ENCODE data around the gene PDK3.

The PDK3 gene

DNA sequence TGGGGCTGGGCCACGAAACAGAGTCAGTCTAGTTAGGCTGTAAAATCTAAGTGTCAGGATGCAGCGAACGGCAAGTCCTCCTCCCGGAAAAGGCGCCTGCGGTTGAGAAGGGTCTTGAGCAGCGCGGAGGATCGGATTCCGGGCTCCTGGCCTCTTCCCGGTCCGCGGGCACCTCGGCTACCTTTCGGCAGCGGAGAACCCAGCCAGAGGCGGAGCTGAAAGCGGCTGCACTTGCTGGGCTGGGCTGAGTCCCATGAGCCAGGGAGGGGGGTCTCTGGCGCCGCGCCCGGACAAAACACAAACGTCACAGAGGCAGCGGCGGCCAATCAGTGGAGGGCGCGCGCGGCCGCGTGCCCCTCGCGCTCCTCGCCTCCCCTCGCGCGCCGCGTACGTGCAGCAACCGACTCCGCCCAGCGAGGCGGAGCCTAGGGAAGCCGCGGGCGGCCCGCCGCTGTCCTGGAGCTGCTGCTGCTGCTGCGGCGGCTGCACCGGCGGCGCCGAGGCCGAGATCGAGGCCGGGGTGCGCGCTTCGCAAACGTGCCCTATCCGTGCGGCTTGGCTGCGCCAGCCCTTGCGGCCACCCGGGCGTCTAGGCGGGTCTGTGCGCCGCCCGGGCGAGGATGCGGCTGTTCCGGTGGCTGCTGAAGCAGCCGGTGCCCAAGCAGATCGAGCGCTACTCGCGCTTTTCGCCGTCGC, at the start of gene PDK3:
Gene PDK3 (plus strand): TSS at position 451 of the 696 bp plus-strand sequence. CDS start 170 bp downstream, at position 621.
- DNase-seq = peak; percentile 86

DNA sequence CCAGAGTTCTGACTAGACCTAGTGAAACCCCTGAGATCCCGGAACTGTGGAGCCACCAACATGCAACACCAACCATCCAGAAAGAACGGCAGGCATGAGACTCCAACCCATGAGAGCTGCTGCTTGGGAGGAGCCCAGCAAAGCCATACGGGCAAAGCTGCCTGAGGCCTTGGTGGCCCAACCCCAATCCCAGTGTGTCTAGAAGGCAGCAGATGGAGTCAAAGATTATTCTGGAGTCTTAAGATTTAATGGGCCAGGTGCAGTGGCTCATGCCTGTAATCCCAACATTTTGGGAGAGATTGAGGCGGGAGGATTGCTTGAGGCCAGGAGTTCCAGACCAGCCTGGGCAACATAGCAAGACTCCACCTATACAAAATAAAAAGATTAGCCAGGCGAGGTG, 49.2 kb upstream of the PDK3 start:
- DNase-seq = no peak

DNA sequence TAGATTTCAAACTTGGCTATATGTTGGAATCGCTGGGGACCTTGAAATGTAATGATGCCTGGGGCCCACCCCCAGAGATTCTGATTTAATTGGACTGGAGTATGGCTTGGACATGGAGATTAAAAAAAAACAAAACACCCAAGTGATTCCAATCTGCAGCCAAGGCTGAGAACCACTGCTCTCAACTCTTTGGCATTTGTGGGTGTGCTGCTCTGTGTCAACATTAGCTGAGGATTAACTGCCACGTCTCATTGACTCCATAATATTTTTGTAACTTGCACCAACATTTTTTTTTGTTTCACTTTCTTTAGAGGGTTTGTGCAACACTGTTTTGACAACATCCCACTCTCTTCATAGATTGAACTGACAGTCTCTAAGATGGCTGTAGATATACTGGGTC, 41.1 kb upstream of the PDK3 start:
- no peak for DNase-seq

DNA sequence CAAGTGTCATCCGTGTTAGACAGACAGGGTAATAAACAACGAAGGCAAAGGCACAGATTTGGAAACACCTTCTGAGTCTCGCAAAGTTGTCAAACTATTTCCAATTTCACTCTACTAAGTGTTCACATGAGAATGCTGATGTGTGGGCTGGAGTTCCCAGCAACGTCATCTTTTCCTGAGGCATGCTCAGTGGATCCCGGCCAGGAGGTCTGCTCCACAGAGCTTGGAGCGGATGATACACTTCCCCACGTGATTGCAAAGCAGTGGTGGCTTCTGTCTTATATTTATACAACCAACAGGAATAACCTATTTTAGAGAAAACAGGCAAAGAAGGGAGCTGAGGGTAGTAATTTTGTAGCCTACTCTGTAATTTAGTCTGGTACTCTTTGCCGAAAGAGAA, 40.1 kb upstream of the PDK3 start:
- DNase-seq = no peak

DNA sequence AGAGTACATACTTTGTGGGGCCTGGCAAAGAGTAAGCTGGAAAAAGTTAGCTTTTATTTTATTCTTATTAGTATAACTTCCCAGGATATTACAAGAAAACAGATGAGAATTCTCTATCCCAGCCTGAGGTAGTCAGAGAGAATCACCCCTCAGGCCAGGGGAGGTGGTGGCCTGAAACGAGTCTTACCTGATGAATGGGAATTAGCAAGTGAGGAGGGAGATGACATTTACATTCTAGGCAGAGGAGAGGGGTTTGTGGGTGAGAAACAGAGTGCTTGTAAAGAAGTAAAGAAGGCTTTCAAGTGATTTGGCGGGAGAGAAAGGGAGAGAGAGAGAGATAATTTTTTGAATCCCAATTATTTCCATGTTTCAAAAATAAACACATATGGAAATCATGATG, 39.3 kb upstream of the PDK3 start:
- DNase-seq = no peak

DNA sequence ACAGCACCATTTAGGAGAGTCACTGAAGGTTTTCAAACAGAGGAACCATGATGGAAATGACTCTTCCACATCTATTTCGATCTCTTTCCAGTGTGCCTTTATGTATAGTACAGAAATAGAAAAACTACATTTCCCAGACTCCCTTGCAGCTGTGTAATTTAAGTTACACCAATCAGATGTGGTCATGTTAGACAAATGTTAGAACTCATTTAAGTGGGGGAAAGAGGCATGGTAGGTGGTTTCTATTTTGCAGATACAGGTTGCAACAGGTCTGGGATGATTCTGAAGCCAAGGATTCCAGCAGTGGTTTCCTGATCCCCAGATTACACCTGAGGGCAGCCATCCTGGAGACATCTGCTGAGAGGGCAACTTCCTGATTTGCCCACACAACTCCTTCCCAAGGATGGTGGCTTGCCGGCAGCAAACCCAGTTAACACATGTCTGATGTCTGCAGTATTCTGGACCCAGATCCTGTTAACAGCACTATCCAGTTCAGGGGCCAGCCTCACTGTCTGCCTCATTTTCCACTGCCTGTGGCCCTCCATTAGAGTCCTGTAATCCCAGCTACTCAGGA, 38.7 kb upstream of the PDK3 start:
- DNase-seq = no peak

DNA sequence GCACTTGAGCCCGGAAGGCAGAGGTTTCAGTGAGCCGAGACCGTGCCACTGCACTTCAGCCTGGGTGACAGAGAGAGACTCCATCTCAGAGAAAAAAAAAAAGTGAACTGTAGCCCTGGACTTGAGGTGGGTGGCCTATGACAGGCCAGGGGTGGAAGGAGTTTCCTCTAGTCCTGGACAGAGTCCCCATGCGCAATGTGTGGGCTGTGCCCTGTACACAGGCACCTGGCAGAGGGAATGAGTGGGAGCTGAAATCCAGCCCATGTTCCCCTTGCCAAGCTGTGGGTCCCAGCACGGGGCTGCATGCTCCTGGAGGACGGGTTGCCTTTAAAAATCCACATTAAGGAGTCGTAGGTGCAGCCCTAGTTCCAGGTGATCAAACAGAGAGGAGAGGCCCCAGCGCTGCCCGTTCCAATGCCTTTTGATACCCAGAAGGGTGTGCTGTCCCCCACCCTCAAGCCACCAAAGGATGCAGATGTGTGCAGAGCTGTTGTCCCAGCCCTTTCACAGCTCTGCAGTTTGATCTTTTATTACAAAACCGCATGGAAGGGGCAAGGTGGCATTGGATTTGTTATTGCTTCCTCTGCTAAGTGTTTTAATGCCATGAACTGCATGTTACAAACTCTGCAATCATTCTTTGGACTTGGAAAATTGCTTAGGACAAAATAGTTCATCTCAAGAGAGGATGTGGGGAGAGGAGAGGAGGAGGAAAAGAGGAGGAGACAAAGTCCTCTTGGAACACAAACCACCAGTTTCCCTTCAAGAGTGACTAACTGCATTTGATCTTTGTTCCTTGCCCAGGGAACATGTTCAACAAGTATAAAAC, 38.0 kb upstream of the PDK3 start:
- DNase-seq = no peak

DNA sequence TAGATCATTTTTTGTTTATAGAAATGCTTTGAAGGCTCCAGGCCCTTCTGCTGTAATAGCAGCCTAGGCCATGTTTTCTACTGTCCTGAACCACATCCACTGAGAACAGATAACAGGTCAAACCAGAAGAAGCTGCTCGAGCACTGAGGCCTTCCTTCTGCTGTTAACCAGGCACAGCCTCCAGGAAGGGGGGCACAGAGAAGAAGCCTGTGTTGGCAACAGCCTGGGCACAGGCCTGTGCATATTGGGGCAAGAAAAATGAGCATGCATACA, 37.4 kb upstream of the PDK3 start:
- no peak for DNase-seq

DNA sequence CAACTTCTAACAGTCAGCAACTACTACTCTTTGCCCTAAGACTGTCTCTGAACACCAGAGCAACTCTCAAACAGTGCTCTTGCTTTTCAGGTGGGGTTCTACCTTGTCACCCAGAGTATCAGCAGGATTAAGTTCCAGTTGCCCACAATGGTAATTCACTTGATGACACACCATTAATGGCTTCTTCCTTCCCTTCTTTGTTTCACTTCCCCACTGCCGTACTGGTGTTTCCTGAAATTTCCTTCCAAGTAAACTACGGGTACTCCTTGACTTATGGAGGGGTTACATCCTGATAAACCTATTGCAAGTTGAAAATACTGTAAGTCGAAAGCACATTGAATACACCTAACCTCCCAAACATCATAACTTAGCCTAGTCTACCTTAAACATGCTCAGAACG, 36.6 kb upstream of the PDK3 start:
- no peak for DNase-seq

DNA sequence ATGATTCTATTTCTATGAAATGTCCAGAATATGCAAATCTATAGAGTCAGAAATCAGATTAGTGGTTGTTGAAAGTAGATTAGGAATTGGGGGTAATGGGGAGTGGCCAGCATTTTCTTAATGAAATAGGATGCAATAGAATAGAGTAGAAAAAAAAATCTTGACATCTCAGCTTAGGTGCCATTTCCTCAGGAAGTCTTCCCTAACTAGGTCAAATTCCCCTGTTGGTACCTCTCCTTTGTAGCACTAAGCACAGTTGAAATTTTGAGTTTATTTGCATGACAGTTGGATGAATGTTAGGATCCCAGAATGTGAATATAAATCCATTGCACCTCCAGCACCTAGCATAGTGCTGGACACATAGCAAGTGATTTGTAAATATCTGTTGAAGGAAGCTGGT, 30.0 kb upstream of the PDK3 start:
- DNase-seq = no peak

DNA sequence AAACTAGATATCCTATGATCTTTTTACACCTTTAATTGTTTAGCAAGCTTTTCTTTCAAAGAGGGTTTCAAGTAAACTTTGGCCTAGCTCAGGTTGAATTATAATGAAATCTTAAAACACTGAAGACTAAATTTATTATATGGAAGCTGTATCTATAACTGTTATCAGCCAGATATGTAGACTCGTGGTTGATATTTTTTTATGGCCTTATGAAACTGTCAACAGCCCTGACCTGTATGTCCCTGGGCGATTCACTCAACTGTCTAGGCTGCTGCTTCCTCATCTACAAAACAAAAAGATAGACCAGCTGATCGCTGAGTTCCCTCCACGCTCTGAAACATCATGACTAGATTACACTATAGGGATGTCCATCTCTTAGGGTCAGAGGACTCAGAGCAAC, 21.2 kb upstream of the PDK3 start:
- DNase-seq = no peak

DNA sequence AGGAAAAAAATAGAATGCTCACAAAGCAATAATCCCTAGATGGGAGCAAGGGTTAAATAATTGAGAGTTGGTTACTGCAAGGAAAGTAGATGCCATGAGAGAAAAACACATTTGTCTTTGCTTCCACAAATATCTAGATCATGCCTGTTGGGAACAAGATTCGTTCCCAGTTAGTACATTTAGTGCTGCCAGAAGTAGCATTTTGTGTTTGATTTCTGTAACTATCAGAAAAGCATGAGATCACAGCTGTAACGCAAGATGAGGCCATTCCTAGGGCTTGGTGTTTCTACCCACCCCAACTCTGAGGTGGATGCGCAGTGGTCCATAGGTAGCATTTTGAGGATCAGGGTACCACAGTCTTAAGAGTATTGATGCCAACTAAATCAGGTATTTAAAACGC, 20.4 kb upstream of the PDK3 start:
- no peak for DNase-seq

DNA sequence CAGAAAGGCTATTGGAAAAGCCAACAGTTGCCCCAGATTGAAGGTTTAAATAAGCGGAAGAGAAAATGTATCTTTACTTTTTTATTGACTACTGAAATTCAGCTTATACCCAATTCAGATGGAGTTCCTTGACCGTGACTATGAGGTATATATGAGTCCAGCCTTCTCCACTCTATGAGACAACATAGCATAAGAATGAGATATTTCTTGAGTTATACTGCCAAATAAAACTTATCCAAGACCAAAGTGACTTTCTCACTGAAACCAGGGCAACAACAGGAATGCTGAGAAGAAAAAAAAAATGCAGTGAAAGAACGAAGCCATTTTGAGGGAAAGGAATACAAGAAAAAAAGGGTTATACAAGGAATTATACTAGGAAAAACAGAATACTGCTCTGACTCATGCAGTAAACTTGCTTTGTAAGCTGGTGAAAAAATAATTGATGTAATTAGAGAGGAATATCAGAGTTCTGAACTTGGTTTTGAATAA, 16.3 kb upstream of the PDK3 start:
- DNase-seq = no peak

DNA sequence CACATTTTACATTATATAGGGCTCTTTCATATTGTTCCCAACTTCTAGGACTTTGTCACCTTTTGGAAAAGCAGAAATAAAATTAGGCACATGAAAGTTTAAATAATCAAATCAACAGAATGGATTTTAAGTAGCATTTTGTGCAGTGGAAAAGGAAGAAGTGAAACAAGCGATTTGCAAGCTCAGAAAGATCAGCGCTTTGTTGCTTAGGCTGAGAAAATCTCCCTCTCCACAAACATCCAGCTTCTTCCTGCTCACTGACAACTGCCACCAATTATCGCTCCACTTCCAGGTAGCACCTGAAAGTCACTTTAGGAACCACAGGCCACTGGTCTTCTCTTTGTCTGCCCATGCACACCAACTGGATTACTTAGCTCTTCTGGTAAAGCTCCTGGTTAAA, 2.0 kb upstream of the PDK3 start:
- no peak for DNase-seq

DNA sequence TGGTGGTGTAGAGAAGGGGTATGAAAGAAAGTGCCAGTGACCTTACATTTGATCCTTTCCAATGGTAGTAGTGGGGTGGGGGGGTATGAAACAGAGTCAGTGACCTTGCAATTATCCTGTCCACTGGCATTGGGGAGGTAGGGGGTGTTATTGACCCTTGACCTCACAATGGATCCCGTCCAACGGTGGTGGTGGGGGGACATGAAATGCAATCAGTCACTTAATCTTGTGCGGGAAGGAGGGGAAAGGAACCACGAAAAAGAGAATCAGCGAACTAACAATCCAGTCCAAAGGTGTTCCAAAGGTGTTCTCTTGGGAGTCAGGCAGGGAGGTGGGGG, 619 bp upstream of the PDK3 start:
- no peak for DNase-seq

DNA sequence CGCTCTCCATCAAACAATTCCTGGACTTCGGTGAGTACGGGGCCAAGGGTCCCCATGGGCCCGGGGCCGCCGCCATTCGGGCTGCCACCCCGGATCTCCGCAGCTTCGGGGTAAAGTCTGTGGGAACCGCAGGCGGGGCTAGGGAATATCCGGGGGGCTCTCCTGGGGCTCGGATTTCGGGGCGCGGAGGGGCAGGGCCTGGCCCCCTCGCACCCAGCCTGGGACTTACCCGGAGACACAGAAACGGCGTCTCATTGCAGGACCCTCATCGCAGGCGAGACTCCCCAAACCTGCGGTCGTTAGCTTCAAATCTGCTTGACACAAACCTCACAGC, 413 bp downstream of the PDK3 start:
- no peak for DNase-seq

DNA sequence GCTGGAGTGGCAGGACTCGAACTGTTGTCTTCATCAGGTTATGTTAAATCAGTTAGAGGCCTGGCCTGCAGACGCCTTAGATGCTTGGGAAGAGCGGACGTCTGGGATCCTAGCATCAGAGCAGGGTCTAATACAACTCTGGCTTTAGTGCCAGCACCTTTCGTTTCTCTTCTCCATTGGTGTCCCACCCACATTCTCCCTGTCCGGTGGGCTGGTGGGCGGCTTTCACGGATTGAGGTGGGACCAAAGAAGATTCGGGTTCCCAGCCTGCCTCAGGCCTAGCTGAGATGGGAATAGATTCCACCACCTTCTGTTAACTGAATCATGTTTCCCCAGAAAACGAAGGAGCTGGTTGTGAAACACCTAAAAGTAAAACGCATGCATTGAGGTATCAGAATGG, 939 bp downstream of the PDK3 start:
- DNase-seq = no peak

DNA sequence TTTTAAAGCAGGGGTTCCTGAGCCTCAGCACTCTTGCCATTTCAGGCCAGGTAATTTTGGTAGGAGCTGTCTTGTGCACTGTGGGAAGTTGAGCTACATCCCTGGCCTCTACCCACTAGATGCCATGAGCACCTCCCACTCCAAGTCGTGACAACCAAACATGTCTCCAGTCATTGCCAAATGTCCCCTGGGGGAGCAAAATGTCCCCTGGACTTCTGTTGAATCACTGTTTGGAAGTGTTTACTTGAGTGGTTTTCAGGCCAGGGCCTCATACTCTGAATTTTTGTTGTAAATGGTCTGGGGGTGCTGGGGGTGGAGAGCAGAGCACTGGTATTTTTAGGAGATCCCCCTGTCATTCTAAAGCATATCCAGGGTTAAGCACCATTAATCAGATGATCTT, 3.2 kb downstream of the PDK3 start:
- no peak for DNase-seq

DNA sequence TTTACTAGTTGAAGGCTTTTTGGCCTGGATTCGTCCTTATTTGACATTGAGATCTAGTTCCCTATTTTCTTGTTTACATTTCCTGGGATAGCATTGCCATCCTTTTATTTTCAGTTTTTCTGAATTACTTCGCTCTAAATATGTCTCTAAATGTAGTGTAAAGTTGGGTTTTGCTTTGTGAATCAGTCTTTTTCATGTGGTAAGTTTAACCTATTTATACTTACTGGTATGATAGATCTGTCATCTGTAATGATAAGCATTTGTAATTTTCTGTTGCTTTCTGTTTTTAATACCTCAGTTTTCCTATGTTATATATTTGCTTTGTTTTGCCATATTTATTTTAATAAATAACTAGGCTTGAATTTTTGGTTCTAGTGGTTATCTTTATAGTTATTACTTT, 6.7 kb downstream of the PDK3 start:
- DNase-seq = no peak

DNA sequence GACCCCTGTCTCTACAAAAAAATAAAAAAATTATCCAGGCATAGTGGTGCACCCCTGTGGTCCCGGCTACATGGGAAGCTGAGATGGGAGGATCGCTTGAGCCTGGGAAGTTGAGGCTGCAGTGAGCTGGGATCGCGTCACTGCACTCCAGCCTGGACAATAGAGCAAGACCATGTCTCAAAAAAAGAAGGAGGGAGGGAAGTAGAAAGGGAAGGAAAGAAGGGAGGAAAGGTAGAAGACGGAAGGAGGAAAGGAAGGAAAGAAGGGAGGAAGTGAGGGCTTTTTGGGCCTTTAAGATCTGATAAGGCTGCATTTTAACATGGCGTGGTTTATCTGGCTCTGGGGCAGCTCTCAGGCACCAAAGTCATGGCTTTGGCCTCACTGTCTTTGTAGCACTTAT, 10.4 kb downstream of the PDK3 start:
- no peak for DNase-seq

DNA sequence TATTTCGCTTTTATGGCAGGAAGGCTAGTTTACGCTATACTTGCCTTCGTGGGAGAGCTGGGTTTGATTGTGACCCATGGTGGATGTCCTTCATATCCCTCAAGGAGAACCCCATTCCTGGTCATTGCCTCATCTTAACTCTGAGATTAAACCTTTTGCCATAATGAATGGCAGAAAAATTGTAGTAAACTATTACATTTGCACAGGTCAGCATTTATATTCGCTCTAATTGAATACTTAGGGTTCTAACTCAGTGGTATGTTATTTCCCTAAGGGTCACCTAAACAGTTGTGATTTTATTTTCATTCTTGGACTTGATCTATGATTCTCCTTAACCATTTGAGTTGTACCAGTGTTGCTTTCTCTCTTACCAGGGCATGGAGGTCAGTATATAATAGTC, 13.4 kb downstream of the PDK3 start:
- DNase-seq = no peak

DNA sequence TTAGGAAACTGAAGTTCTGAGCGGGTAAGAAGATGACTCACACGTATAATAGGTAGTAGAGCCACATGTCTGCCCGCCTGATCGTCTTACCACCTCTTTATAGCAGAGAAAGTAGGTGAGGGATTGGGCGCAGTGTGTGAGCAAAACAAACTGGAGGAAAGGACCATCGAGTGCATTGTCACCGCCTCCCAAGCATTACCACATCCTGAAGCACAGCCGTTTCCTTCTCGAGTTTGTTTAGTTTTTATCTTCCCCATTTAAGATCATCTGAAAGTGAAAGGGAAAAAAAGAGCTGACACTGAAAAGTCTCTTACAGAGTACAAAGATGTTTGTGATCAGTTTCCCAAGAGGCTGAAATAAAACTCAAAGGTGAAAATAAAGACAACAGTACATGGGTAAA, 14.8 kb downstream of the PDK3 start:
- no peak for DNase-seq

DNA sequence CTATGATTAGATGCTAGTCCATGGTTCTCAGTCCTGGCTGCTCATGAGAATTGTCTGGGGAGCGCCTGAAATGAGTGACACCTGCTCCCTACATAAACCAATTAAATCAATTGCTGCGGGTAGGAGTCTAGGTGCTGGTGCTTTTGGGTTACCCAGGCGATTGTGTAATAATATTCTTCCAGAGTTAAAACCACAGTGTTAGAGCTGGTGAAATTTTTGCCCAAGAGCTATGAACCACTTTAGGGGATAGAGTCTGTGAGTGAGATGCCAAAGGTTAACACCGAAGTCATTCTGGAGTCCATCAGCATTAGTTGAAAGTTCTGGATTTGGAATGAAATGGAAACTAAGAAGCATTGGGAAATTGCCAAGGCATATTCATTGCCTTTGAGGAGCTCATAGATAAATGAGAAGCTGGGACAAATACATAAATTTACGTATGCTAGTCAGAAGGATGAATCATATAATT, 15.3 kb downstream of the PDK3 start:
- DNase-seq = no peak

DNA sequence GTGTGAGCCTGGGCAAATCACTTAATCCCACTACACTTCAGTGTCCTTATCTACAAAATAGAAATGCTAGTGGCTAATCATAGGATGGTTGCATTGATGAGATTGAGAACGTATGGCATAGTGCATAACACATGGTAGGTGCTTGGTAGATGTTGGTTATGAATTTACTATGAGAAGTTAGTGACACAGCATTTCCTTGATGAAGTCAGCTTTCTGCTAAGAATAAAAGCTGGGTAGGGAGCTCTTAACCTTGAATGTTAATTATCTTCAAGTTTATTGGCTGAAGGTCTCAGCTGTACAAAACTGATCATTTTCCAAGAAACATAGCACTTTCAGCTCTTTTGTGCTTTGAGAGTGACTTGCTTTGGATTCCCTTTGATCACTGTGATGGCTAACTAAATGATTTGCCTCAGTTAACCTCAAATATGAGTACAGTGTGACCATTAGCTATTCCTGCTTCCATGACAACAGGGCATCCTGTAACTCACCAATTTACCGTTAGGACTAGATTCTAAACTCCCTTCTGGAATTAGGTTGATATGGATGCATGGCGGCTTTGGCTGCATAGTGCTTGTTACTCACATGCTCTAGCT, 17.8 kb downstream of the PDK3 start:
- no peak for DNase-seq

All from NCI-H526 treated with DMSO at 0.1 percent for 48 hours (cell line).